Immature natural killer cell (primary cell): ENCODE data around the gene SVEP1. TPM values are rescaled to one million over a fixed set of nuclear protein-coding genes. Genes with fewer than 3 reads are reported as not detected.

Experiments used
- DNase-seq, 3 donors: peaks; one replicate each; pipeline ENCODE4 v3.0.0; 2022; ENCODE audit warnings: mixed read lengths in 1 of 3
- H3K27ac Mint-ChIP-seq, 6 donors: one replicate each; pipeline ENCODE4 v1.8.0; 2020; ENCODE audit warnings: mixed read lengths in 6 of 6, mild to moderate bottlenecking in 5 of 6, inconsistent platforms in 4 of 6, moderate library complexity in 3 of 6
- H3K27me3 Mint-ChIP-seq, 3 donors: one replicate each; pipeline ENCODE4 v1.8.0; 2020 to 2021; ENCODE audit warnings: low read depth in 3 of 3, mild to moderate bottlenecking in 3 of 3, mixed read lengths in 3 of 3, moderate library complexity in 3 of 3, inconsistent platforms in 1 of 3
- H3K36me3 Mint-ChIP-seq, 3 donors: one replicate each; pipeline ENCODE4 v1.8.0; 2020; ENCODE audit warnings: mixed read lengths in 3 of 3, inconsistent platforms in 2 of 3, mild to moderate bottlenecking in 2 of 3
- H3K4me1 Mint-ChIP-seq, 2 donors: one replicate each; pipeline ENCODE4 v1.8.0; 2020; ENCODE audit warnings: inconsistent platforms in 2 of 2, mild to moderate bottlenecking in 2 of 2, mixed read lengths in 2 of 2, moderate library complexity in 1 of 2
- H3K4me3 Mint-ChIP-seq, 5 donors: one replicate each; pipeline ENCODE4 v1.8.0; 2020; ENCODE audit warnings: mild to moderate bottlenecking in 5 of 5, mixed read lengths in 5 of 5, inconsistent platforms in 3 of 5, moderate library complexity in 3 of 5
- H3K9me3 Mint-ChIP-seq, 6 donors: one replicate each; pipeline ENCODE4 v1.8.0; 2020; ENCODE audit warnings: mild to moderate bottlenecking in 6 of 6, mixed read lengths in 6 of 6, inconsistent platforms in 4 of 6, moderate library complexity in 3 of 6
- polyA plus RNA-seq, 3 donors: library from polyadenylated mRNA; unstranded; fragments of 300-500 nt; fragmentation: Illumina TruSeq; gene quantifications; one replicate each; pipeline ENCODE4 v1.2.3, GENCODE V29; 2021

The SVEP1 gene
- polyA plus RNA-seq, 3 donors from 2014 or later, result 0.03 TPM; not detected in 2

DNA sequence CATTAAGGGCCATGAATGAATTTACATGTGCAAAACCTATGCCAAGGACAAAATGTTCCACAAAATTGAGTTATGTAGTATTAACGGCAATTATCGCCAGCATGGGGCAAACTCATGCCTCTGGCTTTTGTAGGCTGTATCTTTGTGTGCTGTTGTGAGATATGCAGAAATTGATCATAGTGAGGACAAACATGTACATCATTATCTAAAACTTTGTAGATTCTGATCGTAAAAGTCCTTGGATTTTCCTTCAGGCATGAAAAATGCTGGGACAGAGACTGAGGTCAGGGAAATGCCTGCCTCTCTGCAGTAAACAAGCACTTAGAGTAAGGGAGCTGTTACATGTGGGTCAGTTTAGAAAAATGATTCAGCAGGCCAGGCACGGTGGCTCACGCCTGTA lies 236.0 kb downstream of the SVEP1 start:
- H3K4me1 Mint-ChIP-seq, result no peaks in the 10 kb centered on the region
- no peaks in the 10 kb centered on the region for H3K9me3 Mint-ChIP-seq
- no peak for DNase-seq
- H3K27ac Mint-ChIP-seq, result no peak overlapping the region
- no peak overlapping the region for H3K4me3 Mint-ChIP-seq
- no peaks in the 10 kb centered on the region for H3K27me3 Mint-ChIP-seq
- H3K36me3 Mint-ChIP-seq, result no peaks in the 10 kb centered on the region

DNA sequence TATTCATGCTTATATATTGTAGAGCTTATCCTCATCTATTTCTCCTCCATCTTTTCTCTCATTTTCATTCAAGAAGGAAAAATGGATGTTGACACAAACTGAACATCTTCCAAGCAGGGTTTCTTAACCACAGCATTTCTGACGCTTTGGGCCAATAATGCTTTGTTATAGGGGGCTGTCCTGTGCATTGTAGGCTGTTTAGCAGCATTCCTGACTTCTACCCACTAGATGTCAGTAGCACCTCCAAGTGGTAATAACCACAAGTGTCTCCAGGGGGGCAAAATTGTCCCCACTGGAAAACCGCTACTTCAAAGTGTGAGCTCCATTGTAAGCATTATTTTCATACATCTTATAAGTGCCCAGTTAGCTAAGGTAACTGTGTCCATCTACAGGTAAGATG lies 239.2 kb downstream of the SVEP1 start:
- Mint-ChIP-seq H3K27ac (no peak overlapping the region), H3K9me3 (no peaks in the 10 kb centered on the region), H3K27me3 (peaks cover 0 to 3% (median 0%) of the 10 kb centered on the region in 3 donors), H3K4me3 (no peak overlapping the region), H3K4me1 (no peaks in the 10 kb centered on the region), H3K36me3 (no peaks in the 10 kb centered on the region)
- DNase-seq, result no peak

DNA sequence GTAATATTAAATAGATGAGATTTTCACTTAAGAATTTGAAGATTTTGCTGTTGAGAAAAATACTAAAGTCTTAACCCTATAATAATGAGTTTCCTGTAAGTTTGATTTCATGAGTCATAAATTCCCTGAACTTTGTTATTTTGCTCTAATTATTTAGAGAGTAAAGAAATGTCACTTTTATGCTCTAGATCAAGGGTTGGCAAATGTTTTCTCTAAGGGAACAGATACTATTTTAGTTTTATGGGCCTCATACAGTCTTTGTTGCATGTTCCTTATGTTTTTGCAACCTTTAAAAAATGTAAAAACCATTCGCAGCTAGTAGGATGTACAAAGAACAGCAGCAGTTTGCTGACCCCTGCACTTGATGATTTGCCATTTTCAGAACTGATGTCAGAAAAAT lies 241.4 kb downstream of the SVEP1 start:
- H3K36me3 Mint-ChIP-seq, result no peaks in the 10 kb centered on the region
- no peak for DNase-seq
- no peaks in the 10 kb centered on the region for H3K4me1 Mint-ChIP-seq
- H3K27me3 Mint-ChIP-seq, result peaks cover 0 to 3% (median 0%) of the 10 kb centered on the region in 3 donors
- H3K27ac Mint-ChIP-seq, result no peak overlapping the region
- H3K9me3 Mint-ChIP-seq, result no peaks in the 10 kb centered on the region
- no peak overlapping the region for H3K4me3 Mint-ChIP-seq

DNA sequence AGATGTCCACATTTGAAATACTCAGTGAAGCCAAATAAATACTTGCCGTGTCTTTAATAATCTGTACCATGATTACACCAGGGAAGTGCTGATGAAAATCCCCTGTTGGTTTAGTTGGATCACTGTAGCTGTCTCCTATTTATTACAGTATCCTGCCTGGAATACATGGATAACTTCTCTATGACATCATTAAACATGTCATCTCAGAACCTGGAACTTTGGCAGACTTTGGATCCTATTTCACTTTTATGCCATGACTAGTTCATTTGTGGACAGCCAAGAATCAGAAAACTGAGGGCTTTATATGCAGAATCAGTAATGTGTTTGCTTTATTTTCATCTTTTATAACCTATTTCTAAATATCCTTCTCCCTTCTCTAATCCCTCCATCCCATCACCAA lies 241.8 kb downstream of the SVEP1 start, which contains the start of gene TXNDC8:
Gene TXNDC8, minus strand, starts transcription at position 137 of the 400 bp plus-strand sequence.
- no peak for DNase-seq
- no peaks in the 10 kb centered on the region for H3K36me3 Mint-ChIP-seq
- H3K4me1 Mint-ChIP-seq, result no peaks in the 10 kb centered on the region
- H3K27ac Mint-ChIP-seq, result no peak within 1 kb of the TSS
- peaks cover 0 to 3% (median 0%) of the 10 kb centered on the region in 3 donors for H3K27me3 Mint-ChIP-seq
- H3K4me3 Mint-ChIP-seq, result no peak within 1 kb of the TSS
- no peaks in the 10 kb centered on the region for H3K9me3 Mint-ChIP-seq

DNA sequence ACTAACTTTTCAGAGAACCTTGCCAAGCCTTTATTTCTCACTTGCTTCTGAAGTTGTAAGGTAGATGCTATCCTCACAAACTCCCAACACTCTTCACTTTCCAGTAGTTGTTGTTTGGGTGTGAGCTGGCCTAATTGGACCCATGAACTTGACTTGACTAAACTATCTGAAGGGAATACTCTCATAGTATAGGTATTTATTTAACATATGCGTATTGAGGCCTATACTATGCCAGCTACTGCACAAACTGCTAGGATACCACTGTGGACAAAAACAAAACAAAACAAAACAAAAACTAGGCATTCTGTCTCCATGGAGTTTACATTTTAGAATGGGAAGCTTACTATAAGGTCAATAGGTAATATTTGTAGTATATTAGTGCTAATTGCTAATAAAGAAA lies 243.2 kb downstream of the SVEP1 start:
- no peaks in the 10 kb centered on the region for H3K36me3 Mint-ChIP-seq
- no peaks in the 10 kb centered on the region for H3K4me1 Mint-ChIP-seq
- no peak overlapping the region for H3K27ac Mint-ChIP-seq
- peaks cover 0 to 3% (median 0%) of the 10 kb centered on the region in 3 donors for H3K27me3 Mint-ChIP-seq
- H3K4me3 Mint-ChIP-seq, result no peak overlapping the region
- DNase-seq, result no peak
- no peaks in the 10 kb centered on the region for H3K9me3 Mint-ChIP-seq

DNA sequence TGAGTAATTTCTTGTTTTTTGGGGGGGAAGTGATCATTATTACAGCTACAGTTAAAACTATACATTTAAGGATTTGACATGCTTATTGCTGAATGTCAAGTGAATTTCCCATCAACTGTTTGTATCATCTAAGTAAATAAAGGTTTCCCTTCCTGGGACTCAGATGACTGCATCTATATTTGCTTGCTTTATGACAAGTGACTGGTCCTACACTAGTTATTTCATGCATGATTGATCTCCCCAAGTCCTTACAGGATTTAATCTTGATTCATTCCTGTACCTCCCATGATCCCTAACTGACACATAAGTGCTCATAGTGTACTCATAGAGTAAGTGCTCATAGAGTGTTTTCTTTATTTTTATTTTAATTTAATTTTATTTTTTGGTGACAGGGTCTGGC lies 244.7 kb downstream of the SVEP1 start:
- no peak overlapping the region for H3K4me3 Mint-ChIP-seq
- H3K4me1 Mint-ChIP-seq, result peaks cover 0 to 7% of the 10 kb centered on the region in 2 donors
- no peaks in the 10 kb centered on the region for H3K9me3 Mint-ChIP-seq
- H3K36me3 Mint-ChIP-seq, result no peaks in the 10 kb centered on the region
- H3K27me3 Mint-ChIP-seq, result peaks cover 0 to 3% (median 0%) of the 10 kb centered on the region in 3 donors
- DNase-seq, result no peak
- H3K27ac Mint-ChIP-seq, result no peak overlapping the region

DNA sequence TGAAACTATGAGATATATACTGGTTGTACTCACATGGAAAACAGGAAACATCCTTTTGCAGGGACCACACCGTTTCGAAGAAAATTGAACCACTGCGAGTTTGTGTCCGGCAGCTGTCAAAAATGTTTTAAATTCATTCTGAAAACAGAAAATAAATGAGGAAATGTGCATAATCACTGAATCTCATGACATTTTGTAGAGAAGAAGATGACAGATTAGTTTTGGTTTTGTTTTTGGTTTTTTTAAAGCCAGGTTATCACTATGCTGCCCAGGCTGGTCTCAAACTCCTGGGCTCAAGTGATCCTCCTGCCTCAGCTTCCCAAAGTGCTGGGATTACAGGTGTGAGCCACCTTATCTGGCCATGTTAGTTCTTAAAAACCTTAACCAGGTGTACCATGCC lies 245.4 kb downstream of the SVEP1 start:
- Mint-ChIP-seq H3K36me3 (no peaks in the 10 kb centered on the region), H3K9me3 (no peaks in the 10 kb centered on the region)

DNA sequence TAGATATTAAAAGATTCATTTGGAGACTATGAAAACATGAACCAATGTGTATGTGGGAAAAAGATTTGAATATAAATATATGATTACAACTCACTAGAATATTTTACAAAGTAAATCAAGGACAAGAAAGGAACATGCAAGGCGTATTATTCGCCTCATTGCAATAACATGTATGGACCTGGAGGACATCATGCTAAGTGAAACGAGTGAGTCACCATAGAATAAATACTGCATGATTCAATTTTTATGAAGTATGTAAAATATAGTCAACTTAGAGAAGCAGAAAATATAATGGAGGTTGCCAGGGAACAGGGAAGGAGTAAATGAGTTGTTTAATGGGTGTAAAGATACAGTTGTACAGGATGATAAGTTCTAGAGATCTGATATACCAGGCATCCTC lies 246.8 kb downstream of the SVEP1 start:
- H3K9me3 Mint-ChIP-seq, result no peaks in the 10 kb centered on the region
- H3K4me1 Mint-ChIP-seq, result peaks cover 0 to 11% of the 10 kb centered on the region in 2 donors
- H3K27ac Mint-ChIP-seq, result no peak overlapping the region
- DNase-seq, result no peak
- no peaks in the 10 kb centered on the region for H3K27me3 Mint-ChIP-seq
- H3K4me3 Mint-ChIP-seq, result no peak overlapping the region
- no peaks in the 10 kb centered on the region for H3K36me3 Mint-ChIP-seq

More for the DNA sequence above, 245.4 kb downstream of the SVEP1 start:
- Mint-ChIP-seq H3K27ac (no peak overlapping the region), H3K27me3 (peaks cover 0 to 3% (median 0%) of the 10 kb centered on the region in 3 donors), H3K4me3 (no peak overlapping the region), H3K4me1 (peaks cover 0 to 11% of the 10 kb centered on the region in 2 donors)
- no peak for DNase-seq

DNA sequence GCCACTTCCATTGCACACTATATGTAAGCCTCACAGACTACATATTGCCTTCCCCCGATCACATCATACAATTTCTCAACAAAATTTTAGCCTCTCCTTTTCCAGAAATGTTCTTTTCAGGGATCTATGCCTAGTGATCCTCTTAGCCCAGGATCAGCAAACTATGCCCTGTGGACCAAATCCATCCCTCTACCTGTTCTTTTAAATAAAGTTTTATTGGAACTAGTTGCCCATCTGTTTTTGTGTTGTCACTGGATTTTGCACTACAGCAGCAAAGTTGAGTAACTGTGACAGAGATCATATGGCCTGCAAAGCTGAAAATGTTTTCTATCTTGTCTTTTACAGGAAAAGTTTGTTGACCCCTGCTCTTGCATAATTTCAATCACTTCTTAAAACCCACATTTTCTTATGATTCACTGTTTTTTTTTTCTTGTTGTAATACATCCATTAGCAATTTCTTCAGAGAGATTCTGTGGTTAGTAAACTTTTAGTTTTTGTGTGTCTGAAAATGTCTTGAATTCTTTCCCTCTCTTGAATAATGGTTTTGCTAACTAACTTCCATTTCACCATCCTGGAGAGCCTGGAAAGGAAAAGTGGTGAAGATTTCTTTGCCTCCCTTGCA lies 248.9 kb downstream of the SVEP1 start:
- Mint-ChIP-seq H3K4me3 (no peak overlapping the region), H3K27ac (no peak overlapping the region), H3K36me3 (no peaks in the 10 kb centered on the region), H3K27me3 (no peaks in the 10 kb centered on the region), H3K4me1 (peaks cover 0 to 11% of the 10 kb centered on the region in 2 donors), H3K9me3 (no peaks in the 10 kb centered on the region)
- DNase-seq, result no peak

DNA sequence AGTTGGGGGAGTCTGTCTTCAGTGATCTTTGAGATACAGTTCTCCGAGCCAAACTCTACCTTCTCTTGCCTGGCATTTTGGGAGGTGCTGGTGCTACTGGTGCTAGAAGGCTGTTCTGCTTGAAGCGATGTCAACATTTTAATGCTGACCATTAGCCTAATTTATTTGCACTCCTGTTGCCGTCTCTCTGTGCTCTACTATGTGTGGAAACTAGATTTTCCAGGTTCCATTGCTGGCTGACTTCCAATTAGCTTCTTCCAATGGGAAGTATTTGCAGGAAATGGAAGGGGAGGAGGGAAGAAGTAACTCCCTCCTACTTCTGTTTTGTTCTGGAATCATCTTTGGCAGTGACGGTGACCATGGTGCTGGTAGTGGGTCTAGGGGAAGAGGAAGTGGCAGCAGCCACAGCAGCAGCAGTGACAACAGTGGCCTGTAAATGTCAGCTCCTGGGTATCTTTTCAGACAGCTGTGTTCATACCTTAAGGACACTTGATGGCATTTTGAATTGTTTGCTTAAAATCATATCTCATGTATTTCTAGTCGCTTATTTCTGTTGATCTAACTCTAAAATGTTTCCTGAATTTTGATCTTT lies 249.8 kb downstream of the SVEP1 start:
- Mint-ChIP-seq H3K27ac (no peak overlapping the region), H3K4me1 (peaks cover 0 to 11% of the 10 kb centered on the region in 2 donors), H3K4me3 (no peak overlapping the region), H3K9me3 (no peaks in the 10 kb centered on the region), H3K36me3 (no peaks in the 10 kb centered on the region), H3K27me3 (no peaks in the 10 kb centered on the region)
- DNase-seq, result no peak

DNA sequence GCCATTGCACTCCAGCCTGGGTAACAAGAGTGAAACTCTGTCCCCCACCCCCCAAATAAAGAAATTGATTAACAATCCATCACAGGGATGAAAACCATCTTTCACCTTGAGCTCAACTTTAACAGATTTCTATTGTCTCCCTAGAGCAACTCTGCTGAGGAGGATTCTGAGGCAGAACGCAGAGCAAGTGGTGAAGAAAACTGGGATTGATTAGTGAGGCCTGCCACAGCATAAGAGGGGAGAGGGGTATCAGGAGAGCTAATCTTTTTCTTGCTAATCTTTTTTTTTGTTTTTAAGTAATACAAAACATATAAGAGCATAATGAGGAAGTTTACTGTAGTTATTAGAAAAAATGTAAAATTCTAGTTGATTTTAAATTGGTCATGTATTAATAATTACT lies 250.8 kb downstream of the SVEP1 start:
- H3K36me3 Mint-ChIP-seq, result no peaks in the 10 kb centered on the region
- H3K27ac Mint-ChIP-seq, result no peak overlapping the region
- H3K4me1 Mint-ChIP-seq, result peaks cover 0 to 11% of the 10 kb centered on the region in 2 donors
- no peak overlapping the region for H3K4me3 Mint-ChIP-seq
- H3K9me3 Mint-ChIP-seq, result peaks cover 0 to 3% (median 0%) of the 10 kb centered on the region in 6 donors
- DNase-seq, result no peak
- peaks cover 0 to 1% (median 0%) of the 10 kb centered on the region in 3 donors for H3K27me3 Mint-ChIP-seq

DNA sequence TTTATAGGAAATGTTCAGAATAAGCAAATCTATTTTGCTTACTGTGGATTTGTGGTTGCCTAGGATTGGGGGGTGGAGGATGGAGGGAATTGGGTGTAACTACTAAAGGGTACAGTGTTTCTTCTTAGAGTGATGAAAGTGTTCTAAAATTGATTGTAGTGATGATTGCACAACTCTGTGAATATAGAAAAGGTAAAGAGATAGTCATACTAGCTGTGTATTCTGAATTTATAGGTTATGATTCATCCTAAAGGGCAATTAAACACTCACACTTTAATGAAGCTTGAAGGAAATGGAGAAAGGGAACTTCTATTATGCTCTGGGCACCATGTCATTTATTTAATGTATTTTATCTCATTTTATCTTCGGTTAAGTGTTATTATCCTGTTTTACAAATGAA lies 251.8 kb downstream of the SVEP1 start:
- peaks cover 0 to 3% (median 0%) of the 10 kb centered on the region in 6 donors for H3K9me3 Mint-ChIP-seq
- no peak overlapping the region for H3K4me3 Mint-ChIP-seq
- H3K36me3 Mint-ChIP-seq, result no peaks in the 10 kb centered on the region
- no peak for DNase-seq
- peaks cover 0 to 11% of the 10 kb centered on the region in 2 donors for H3K4me1 Mint-ChIP-seq
- H3K27me3 Mint-ChIP-seq, result peaks cover 0 to 2% (median 1%) of the 10 kb centered on the region in 3 donors
- H3K27ac Mint-ChIP-seq, result no peak overlapping the region

DNA sequence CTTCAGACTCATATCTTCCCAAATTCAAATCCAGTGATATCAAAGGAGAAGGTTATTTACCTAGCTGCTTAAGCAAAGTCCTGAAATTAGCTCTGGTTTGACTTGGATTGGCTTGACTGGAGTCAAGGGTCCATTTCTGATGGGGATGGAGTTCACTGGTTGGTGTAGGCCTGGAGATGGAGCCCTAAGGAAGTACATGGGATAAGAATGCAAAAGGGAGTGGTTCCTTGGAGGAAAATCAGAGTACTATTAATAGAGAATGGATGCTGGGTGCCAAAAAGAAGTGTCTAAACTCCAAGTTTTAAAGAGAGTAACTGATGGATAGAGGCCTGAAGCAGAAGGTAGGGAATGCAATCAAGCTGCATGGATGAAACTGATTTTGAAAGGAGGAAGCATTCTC lies 255.7 kb downstream of the SVEP1 start:
- no peaks in the 10 kb centered on the region for H3K4me1 Mint-ChIP-seq
- no peaks in the 10 kb centered on the region for H3K36me3 Mint-ChIP-seq
- no peak for DNase-seq
- H3K27me3 Mint-ChIP-seq, result peaks cover 0 to 3% (median 2%) of the 10 kb centered on the region in 3 donors
- no peak overlapping the region for H3K4me3 Mint-ChIP-seq
- no peak overlapping the region for H3K27ac Mint-ChIP-seq
- peaks cover 0 to 3% (median 0%) of the 10 kb centered on the region in 6 donors for H3K9me3 Mint-ChIP-seq

DNA sequence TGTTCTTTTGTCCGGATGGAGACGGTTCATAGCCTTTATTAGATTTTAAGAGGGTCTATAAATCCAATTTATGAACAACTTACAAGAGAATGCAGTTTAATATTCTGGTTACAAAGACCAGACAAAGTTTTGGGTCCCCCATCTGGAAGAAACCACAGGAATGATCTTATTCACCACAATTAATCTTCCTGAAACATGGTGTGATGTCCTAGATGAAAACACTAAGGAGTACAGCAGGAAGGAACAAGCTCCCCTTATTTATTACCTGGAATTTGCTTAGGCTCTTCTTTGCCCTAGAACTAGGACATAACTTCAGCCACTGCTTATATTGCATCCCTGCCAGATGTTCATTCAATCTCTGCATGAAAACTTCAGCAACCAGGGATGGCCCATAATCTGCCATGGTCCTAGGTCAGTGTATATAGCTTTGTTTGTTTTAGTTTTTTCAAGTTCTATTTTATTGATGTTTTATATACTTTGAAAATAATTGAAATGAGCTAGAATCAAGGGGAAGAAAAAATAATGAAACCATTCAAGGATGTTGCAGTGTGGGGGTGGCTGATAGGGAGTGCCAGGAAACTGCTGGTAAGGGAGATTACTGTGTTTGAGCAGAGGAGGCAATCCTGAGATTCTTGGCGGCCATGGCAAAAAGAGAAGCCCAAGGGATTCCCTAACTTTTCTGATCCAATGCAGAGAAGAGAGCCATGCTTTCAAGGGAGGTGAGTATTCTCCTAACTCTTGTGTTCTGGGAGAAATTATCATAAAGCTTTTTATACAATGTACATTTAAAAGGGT lies 258.7 kb downstream of the SVEP1 start:
- no peak overlapping the region for H3K27ac Mint-ChIP-seq
- no peaks in the 10 kb centered on the region for H3K36me3 Mint-ChIP-seq
- H3K4me1 Mint-ChIP-seq, result peaks cover 7 to 15% of the 10 kb centered on the region in 2 donors
- H3K4me3 Mint-ChIP-seq, result no peak overlapping the region
- peaks cover 0 to 3% (median 0%) of the 10 kb centered on the region in 6 donors for H3K9me3 Mint-ChIP-seq
- peaks cover 0 to 3% (median 2%) of the 10 kb centered on the region in 3 donors for H3K27me3 Mint-ChIP-seq
- DNase-seq, result no peak
